NCI-H1092 treated with DMSO at 0.1 percent for 48 hours (cell line): ENCODE data around the gene UBE2G1.

Experiments
- DNase-seq: peaks from one replicate; lab custom pipeline; 2025; lab: John Stamatoyannopoulos, UW

UBE2G1 gene

DNA sequence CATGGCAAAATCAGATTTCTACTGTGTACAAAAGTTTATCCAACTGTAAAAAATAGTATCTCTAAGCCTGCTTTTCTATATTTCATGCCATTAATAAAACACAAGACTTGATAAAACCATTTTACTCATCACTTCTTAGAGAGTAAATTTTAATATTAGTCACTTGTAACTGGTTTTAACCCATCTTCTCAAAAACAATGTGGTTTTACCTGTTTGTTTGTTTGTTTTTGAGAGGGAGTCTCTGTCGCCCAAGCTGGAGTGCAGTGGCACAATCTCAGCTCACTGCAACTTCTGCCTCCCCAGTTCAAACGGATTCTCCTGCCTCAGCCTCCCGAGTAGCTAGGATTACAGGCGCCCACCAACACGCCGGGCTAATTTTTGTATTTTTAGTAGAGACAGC is 32.1 kb downstream of the UBE2G1 start:
- DNase-seq: no peak

DNA sequence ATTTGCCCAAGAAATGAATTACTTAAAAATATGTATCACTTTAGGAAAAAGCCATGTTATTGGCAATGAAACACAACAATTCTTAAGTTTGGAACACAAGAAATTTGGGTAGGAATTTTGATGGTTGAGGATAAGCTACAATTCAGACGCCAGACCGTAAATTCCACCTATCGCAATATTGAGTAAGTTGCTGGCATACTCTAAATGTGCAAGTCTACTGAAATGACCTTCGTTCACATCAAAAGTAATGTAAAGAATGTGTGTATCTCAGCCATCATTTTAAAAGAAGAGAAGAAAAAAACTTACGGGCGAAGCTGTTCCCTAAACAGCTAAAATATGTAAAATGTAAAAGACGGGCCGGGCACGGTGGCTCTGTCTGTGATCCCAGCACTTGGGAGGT is 33.4 kb downstream of the UBE2G1 start:
- no peak for DNase-seq

DNA sequence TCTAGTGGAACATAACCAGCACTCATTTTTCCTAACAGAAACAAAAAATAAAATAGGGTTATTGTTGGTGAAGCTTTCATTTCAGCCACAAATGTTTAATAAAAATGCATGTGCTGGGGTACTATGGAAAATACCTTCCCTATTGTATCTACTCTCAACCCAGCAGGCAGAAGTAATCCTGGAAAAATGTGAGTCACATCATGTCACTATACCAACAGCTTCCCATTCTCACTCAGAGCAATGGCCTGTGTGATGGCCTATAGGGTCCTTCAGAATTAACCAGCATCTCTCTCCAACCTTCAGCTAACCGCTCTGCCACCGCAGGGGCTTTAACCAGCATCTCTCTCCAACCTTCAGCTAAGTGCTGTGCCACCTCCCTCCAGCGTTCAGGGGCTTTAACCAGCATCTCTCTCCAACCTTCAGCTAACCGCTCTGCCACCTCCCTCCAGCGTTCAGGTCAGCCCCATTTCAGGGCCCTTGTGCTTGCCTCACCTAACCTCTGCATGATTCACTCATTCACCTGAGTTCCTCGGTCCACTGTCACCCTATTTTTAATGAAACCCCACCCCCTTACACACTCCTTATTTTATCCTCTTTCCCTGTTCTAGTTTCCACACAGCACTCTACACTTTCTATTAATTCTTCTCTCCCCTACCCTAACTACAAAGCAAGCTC is 34.0 kb downstream of the UBE2G1 start:
- no peak for DNase-seq

DNA sequence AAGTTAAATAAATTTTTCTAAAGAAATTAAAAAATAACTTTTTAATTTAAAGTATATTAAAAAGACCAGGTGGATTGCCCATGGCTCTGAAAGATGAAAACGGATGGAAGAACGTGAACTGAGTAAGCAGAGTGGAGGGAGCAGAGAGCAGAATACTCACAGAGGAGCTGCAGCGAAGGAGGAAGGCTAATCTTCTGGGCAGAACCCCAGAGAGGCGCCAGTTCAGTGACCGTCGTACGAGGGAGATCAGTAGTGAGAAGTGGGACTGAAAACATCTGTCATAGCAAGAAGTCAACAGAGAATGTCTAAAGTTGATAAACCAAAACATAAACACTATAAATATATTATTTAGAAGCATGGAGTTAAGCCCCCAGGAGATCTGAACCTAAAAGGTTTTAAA is 34.9 kb downstream of the UBE2G1 start:
- no peak for DNase-seq

DNA sequence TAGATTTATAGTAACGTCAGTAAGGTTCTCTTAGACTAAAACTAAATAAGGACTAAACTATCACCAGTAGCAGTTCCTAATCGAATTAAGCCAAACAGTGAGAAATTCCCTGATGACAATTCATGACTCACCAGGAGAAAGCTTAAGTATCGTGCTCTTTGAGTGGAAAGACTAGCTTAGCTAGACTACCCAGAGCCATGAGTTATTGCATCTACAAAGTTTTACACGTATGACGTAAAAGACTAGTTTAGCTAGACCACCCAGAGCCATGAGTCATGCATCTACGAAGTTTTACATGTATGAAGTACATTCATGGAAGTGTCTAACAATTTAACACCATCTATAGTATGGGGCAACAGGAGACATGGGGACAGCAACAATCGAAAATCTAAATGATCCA is 36.6 kb downstream of the UBE2G1 start:
- DNase-seq: no peak

DNA sequence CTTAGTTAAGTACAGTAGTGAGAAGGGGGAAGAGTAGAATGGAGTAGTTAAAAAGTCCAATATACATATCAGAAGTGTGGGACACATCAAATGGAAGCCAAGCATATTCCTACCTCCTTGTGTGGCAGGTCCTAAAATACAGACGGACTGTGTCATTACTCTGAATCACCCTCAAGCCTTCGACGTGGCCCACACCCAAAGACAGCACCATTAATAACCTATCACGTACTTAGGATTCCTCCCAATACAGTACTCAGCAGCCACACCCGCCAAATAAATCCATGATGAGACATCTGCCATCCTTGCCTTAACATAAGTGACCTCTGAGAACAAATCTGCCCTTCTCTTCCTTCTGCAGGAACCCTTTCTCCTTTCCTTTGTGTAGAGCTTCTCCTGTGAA is 38.9 kb downstream of the UBE2G1 start:
- no peak for DNase-seq

DNA sequence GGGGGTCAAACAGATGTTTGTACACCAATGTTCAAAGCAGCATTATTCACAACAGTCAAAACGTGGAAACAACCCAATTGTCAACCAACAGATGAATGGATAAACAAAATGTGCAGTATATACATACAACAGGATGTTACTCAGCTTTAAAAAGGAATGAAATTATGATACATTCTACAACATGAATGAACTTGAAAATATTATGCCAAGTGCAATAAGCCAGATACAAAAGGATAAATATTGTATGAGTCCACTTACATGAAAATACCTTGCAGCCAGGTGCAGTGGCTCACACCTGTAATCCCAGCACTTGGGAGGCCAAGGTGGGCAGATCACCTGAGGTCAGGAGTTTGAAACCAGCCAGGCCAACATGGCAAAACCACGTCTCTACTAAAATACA is 39.9 kb downstream of the UBE2G1 start:
- no peak for DNase-seq

DNA sequence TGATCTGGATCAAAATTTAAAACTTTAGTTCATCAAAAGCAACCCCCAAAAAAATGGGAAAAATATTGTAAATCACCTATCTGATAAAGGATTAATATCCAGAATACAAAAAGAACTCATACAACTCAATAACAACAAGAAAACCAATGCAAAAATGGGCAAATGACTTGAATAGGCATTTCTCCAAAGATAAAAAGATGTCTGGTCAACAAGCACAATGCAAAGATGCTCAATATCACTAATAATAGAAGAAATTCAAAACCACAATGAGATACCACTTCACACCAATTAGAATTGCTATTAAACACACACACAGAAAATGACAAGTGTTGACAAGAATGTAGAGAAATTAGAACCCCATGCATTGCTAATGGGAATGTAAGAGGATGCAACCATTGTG is 40.4 kb downstream of the UBE2G1 start:
- no peak for DNase-seq

DNA sequence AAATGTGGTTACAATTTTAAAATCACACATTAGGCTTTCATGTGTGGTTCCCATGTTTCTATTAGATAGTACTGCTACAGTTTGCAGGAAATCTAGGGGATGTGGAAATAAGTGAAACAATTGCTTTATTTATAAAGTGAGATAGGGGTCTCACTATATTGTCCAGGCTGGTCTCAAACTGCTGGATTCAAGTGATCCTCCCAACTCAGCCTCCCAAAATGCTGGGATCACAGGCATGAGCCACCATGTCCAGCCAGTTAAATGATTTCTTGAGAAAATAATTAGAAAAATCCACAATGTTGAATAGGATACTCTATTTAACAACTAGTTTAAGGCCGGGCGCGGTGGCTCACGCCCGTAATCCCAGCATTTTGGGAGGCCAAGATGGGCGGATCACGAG is 42.0 kb downstream of the UBE2G1 start:
- DNase-seq: no peak

DNA sequence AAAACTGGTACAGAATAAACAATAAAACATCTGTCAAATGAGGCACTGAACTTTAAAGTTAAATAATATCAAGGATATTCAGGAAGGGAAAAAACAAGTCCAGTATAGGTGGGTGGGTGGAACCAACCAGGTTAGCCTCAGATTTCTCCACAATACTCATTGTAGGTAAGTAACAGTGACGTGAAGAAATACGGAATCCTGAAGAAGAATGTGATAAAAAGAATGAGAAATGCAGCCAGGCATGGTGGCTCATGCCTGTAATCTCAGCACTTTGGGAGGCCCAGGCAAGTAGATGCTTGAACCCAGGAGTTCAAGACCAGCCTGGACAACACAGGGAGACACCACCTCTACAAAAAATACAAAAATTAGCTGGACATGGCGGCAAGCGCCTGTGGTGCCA is 47.3 kb downstream of the UBE2G1 start:
- no peak for DNase-seq

DNA sequence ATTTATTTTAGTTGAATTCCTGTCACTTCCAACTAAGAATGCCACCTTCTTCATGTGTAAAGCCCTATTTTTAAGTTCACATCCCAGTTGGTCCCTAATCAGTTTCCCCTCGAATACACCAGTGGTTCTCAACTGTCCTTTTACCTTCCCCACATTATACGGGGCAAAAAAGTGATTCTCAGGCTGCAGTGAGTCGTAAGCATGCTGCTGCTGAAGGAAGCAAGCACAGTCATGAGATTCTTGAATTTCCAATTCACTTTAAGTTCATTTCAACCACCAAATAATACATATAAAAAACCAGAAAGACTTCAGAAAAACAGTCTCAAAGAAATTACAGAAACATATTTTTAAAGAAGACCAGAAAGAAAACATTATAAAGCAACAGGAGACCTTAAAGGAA is 47.9 kb downstream of the UBE2G1 start:
- no peak for DNase-seq

DNA sequence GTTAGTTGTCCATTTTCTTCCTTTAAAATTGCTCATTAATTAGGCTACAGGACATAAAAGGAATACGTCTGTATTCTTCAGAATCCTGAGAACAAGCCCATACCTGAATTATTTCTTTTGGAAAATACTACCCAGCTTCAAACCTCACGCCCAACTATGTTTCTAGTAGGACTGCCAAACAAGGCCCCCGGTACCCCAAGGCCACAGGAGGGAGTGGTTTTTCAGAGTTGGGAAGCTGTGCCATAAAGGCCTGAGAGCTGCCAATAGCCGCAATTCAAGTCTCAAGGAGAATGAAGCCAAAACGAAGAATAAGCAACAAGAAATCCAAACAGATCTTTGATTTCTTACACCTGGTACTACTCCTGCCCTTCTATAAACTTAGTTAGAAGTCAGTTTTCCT is 48.3 kb downstream of the UBE2G1 start:
- DNase-seq: no peak

DNA sequence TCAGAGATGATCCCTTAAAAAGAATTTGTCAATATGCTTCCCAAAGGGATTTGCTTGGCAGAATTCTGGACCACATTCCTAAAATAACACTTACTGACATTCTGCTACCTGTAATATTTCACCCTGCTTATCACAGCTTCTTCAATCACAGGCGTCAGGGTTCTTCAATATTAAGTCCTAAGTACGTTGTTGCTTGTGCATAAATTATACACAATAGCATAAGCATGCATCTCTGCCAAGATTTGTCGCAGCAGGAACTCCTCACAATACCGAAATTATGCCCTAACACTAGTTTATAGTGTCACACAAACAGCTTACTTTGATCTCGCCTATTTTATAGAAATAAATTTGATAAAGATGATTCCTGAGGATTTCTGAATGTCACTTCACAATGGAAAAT is 48.9 kb downstream of the UBE2G1 start:
- no peak for DNase-seq

DNA sequence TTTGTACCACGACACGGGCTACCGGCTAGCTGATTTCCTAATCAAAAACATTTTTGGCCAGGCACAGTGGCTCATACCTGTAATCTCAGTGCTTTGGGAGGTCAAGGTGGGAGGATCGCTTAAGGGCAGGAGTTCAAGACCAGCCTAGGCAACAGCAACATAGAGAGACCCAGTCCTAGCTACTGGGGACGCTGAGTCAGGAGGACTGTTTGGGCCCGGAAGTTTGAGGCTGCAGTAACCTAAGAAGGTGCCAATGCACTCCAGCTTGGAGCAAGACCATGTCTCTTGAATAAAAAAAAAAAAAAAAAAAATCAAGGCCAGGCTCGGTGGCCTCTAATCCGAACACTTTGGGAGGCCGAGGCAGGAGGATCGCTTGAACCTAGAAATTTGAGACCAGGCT is 49.8 kb downstream of the UBE2G1 start:
- no peak for DNase-seq

DNA sequence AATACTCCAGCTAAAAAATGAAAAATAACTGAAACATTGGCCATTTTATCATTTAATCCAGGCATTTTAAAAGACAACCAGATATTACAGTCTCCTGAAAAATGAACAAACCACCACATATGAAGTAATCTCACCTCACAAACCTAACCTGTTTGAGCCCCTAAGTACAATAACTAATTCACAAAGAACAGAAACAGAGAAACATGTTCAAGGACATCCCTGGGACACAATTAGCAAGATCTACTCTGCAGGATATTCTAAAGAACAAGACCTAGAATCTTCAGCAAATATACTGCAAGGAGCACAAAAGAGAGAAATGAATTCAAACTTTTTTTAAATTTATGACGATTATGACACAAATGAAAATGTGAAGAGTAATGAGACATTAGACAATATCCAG is 51.9 kb downstream of the UBE2G1 start:
- DNase-seq: no peak

DNA sequence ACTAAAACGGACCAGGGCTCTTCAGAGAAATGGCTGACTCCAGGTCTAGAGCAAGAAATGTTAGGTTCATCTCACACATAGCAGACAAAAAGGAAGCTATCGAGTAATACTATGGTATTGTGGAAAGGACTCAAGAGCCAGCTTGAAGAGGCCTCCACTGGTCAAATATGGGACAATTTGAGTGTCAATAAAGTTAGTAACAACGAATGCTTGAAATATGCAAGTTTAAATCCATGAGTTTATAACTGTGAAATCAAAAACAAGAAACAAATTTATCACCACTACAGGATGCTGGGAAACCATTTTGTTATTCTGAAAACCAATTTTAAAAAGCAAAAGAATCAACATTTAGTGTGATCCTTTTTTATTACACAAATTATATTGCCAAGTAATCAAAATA is 52.3 kb downstream of the UBE2G1 start:
- DNase-seq: no peak

DNA sequence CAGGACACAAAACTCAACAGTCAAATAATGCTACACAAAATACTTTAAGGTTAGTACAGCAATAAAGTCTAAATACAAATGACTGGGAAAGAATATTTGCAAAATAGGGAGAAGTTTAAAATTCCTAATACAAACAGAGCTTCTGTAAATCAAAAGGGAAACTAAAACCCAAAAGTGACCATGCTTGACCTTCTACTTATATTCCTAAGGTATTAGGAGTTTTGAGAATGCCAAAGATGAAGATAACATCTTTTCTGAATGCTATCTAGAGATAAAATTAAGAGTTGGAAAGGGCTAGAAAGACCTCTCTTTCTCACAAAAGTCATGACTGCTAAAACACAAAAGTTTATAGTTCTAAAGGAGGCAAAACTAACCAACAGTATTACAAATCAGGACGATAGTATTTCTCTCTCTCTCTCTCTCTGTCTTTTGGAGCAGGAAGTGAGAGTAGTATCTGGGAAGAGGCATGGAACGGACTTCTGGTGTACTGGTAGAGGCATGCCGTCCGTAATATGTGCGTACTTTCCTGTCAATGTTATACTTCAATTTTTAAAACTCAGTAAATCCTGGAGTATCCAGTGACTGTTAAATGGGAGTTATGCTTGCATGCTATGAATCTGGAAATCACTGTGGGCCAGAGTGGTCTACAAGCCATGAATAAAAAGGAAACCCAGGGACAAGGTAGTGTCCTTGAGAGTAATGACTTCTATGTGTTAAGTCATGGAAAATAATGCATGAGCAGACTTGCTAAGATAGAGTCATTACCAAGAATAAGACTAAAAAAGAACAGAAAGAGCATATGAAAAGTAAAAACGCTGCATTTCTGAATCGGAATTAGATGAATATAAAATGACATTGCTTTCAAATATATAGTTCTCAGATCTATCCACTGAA is 53.0 kb downstream of the UBE2G1 start:
- DNase-seq: no peak

DNA sequence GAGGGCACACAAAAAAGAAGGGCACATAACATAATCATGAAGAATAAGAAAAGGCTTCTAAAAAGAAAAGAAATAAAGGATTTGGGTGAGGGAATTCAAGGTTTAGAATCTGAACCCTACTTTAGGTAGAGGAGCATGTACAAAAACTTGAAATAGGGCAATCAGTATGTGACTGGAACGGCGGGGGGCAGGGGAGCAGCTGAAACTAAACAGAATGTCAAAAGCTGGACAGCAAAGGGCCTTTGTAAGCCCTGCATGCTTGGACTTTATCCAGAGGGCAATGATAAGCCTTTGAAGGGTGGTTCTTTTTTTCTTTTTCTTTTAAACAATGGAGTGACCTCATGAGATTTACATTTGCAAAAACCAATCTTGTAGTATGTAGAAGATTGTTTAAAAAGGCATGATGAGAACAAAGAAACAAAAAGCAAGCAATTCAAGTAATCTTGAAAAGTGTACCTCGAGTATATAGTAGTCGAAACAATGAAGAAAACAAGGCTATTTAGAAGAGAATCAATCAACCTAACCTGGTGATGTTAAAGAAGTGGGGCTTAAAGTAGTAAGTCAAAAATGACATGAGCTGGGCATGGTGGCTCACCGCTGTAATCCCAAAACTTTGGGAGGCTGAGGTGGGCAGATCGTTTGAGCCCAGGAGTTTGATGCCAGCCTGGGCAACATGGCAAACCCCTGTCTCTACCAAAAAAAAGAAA is 56.0 kb downstream of the UBE2G1 start:
- no peak for DNase-seq

DNA sequence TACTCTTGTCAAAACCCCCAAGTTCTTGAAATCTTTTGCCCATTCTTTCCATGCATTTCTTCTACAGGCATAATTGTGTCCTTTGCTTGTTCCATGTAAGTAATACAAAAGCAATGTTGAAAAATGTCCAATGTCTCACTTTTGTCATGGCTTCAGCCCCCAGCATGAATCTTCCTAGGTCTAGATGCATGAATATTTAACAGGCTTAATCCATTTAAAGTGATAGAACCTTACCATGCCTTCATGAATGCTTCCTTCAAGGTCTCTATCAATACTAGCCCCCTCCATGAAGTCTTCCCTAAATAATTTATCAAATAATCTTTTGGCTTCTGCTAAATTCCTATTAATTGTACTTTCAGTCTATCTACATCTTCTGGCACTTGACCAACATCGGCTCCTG is 56.6 kb downstream of the UBE2G1 start:
- no peak for DNase-seq

DNA sequence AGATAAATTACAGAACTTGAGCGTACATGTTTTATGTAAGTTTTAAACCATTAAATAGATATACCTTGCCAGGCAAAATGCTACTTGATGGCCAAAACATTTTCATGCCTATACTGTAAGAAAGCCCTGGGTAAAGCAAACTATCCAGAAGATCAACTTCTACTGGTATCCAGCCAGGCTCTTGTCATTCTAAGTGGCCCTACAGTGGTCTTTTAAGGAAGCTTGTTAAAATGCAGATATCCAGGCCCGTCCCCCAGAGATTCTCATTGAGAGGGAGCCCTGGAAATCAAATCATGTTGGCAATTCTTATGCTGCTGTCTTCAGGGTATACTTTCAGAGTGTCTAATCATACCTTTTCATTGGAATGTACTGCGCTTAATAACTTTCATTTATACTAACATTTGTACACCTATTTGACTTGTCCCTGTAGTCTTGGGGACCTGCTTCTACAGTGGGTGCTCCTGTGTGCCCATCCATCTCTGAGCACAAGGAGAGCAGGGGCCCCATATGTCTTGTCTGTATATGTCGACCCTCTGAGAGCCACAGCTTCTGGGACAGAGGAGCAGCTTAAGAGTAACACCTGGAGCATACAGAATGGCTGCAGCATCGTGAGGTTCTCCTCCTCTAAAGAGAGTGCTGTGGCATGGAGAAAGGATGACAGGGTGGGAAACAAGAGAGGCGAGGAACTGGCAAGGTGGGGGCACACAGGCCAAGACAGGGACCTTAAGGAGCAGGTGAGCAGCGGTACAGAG is 59.1 kb downstream of the UBE2G1 start:
- no peak for DNase-seq

DNA sequence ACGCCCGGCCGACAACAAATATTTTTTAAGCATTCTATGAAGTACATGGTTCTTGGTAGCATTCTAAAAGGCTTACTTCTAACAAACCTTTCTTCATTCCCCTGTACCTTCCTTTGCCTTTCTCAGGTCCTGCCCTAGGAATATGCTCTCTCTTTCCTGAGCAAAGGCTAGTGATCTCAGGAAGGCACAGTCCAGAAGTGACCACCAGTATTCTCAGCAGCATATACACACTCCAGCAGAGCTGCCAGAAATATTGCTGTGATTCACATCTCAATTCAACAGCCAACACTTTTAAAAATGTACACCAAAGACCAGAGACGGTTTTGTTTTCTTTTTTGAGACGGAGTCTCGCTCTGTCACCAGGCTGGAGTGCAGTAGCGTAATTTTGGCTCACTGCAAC is 61.3 kb downstream of the UBE2G1 start:
- no peak for DNase-seq

DNA sequence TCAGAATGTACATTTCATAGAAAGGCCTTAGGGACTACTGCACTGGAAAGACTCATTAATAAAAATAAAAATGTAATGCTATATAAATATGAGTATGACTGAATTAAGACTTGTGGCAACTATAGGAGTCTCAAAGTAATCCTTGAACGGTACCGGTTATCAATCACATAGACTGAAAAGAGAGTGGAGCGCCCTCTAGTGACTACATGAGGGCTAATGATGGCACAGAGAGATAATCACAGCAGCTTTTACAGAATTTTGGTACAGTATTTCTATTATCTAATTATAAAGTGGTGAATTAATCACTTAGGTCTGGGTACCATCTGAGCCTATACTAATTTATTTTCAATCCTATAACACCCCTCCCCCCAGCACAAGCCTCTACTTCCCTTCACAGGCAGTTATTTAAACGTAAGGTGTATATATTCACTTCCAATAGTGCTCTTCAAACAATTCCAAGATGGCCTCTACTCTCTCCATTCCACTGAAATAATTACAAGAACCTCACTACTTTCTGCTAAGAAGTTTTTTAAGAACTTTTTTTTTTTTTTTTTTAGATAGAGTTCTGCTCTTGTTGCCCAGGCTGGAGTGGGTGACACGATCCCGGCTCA is 62.0 kb downstream of the UBE2G1 start:
- DNase-seq: peak; percentile 1
